GOT3 (cell line): Measurements from ENCODE around the gene SGMS1.

Experiments
- DNase-seq: peaks from one replicate; lab custom pipeline; 2025; ENCODE audit warnings: mixed read lengths; lab: John Stamatoyannopoulos, UW

The SGMS1 gene

GRCh38 chr10:50334273-50334672 is 289.5 kb downstream of the SGMS1 start:
- DNase-seq, result no peak

- no peak for DNase-seq
Observed at GRCh38 chr10:50333872-50334271, 289.9 kb downstream of the SGMS1 start.

GRCh38 chr10:50332108-50332842 is 291.5 kb downstream of the SGMS1 start:
- no peak for DNase-seq

- no peak for DNase-seq
Observed at GRCh38 chr10:50331486-50331885, 292.3 kb downstream of the SGMS1 start.

GRCh38 chr10:50326757-50327701 is 296.7 kb downstream of the SGMS1 start:
- DNase-seq, result no peak

GRCh38 chr10:50326172-50326555 is 297.6 kb downstream of the SGMS1 start:
- DNase-seq, result no peak

- DNase-seq, result peak; percentile 13
Observed at GRCh38 chr10:50325449-50326171, 298.1 kb downstream of the SGMS1 start.

GRCh38 chr10:50324680-50325393 is 298.9 kb downstream of the SGMS1 start:
- no peak for DNase-seq

- no peak for DNase-seq
Observed at GRCh38 chr10:50324046-50324445, 299.7 kb downstream of the SGMS1 start.

GRCh38 chr10:50322077-50322476 is 301.7 kb downstream of the SGMS1 start:
- no peak for DNase-seq

- DNase-seq, result no peak
Observed at GRCh38 chr10:50318129-50318528, 305.6 kb downstream of the SGMS1 start.

- no peak for DNase-seq
Observed at GRCh38 chr10:50316695-50317648, 306.8 kb downstream of the SGMS1 start.

GRCh38 chr10:50316174-50316573 is 307.6 kb downstream of the SGMS1 start:
- no peak for DNase-seq

GRCh38 chr10:50315424-50315823 is 308.3 kb downstream of the SGMS1 start:
- no peak for DNase-seq

GRCh38 chr10:50314169-50315071 is 309.3 kb downstream of the SGMS1 start:
- DNase-seq, result no peak

- DNase-seq, result no peak
Observed at GRCh38 chr10:50312464-50313437, 311.0 kb downstream of the SGMS1 start.

- no peak for DNase-seq
Observed at GRCh38 chr10:50310560-50311174, 313.1 kb downstream of the SGMS1 start.

GRCh38 chr10:50309342-50309741 is 314.4 kb downstream of the SGMS1 start:
- DNase-seq, result no peak
